ENCODE measurements around the gene SETD1B. TPM values are rescaled to one million over a fixed set of nuclear protein-coding genes. Genes with fewer than 3 reads are reported as not detected.

The SETD1B gene
- total and polyA plus RNA-seq, 2 of the 4 experiments (the other 2 are of a cell fraction), result 0.90 to 5.1 TPM

DNA sequence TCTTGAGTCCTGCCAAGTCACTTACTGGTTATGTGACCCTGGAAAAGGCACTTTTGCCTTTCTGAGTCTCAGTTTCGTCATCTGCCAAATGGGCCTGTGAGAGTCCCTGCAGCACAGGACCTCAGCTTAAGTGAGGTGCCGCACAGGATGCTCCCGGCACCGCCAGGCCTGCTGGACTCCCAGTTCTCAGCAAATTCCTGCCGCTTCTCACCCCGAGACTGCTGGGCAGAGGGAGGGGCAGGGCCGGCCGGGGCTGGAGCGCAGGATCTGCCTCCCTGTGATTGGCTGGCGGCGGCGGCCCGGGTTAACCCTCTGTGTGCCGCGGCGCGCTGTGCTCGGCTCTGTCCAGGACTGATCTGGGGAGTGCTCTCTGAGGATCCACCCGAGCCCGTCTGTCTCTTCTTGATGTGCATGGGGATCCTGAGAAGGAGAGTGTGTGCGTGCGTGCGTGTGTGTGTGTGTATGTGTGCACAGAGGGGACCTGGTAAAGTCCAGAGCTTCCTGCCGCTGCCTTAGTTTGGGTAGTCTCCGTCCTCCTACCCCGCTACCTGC is 8.6 kb downstream of the SETD1B start:
- Histone ChIP-seq H3K4me2 (ENCODE audit: low read depth, low read length) (peak overlapping the region; percentile 89), H3K9me3 (ENCODE audit: control insufficient read depth, insufficient read depth, low read length) (no peaks in the 10 kb centered on the region), H2BK5ac (ENCODE audit: low read depth, low read length, poor library complexity, severe bottlenecking) (no peak overlapping the region), H3K4me3 (ENCODE audit: insufficient read depth, low read depth, low read length) (peak overlapping the region; percentile 50), H4K5ac (ENCODE audit: low read depth, low read length) (no peak overlapping the region), H4K8ac (ENCODE audit: low read depth in 2 of 2, low read length in 2 of 2) (peak overlapping the region in 1 of 2 experiments; percentile 22; a peak in 1 of 4 replicates), H3K36me3 (ENCODE audit: control insufficient read depth, insufficient read depth, low read length) (peaks cover 66% of the 10 kb centered on the region), H3K9ac (ENCODE audit: low read depth, low read length) (peak overlapping the region; percentile 53), H2AK9ac (replicated peaks; ENCODE audit: low read depth, low read length, poor library complexity) (peak overlapping the region; percentile 53), H4K91ac (ENCODE audit: insufficient read depth, low read depth, low read length) (0 out of 2 replicates have a peak overlapping the region, but pooled peaks have one; percentile 13), H4K20me1 (ENCODE audit: insufficient read depth, low read length) (peaks cover 50% of the 10 kb centered on the region), H3K56ac (ENCODE audit: extremely low read depth, insufficient read depth, low read length) (no peak overlapping the region; the same call in 1 of the 2 replicates), H2BK120ac (ENCODE audit: low read depth, low read length) (no peak overlapping the region), H2AFZ (replicated peaks; ENCODE audit: low read length, poor library complexity) (peak overlapping the region; percentile 73), H3K4ac (ENCODE audit: low read depth, low read length) (peak overlapping the region; percentile 61; the same call in 1 of the 2 replicates), H3K27me3 (ENCODE audit: control insufficient read depth, insufficient read depth, low read length) (no peaks in the 10 kb centered on the region), H3K4me1 (ENCODE audit: control insufficient read depth, insufficient read depth, low read length) (peaks cover 18% of the 10 kb centered on the region), H2AK5ac (ENCODE audit: low read depth, low read length) (peak overlapping the region; percentile 52; the same call in 1 of the 2 replicates), H2BK20ac (ENCODE audit: low read depth, low read length) (no peak overlapping the region), H2BK15ac (ENCODE audit: low read depth, low read length) (no peak overlapping the region), H3K23ac (ENCODE audit: low read depth, low read length) (peak overlapping the region; percentile 77; the same call in 1 of the 2 replicates), H3K9me1 (ENCODE audit: insufficient read depth, low read length) (no peaks in the 10 kb centered on the region), H3K79me1 (ENCODE audit: low read depth in 1 of 2, low read length in 2 of 2) (peaks cover 37 to 74% of the 10 kb centered on the region in 2 experiments), H3K14ac (replicated peaks; ENCODE audit: low read depth, low read length) (peak overlapping the region; percentile 55), H3K18ac (ENCODE audit: low read depth, low read length) (no peak overlapping the region), H3K27ac (ENCODE audit: insufficient read depth, low read length) (peak overlapping the region; percentile 24; the same call in 1 of the 2 replicates)
- ATAC-seq (ENCODE audit: low read depth), result peak; percentile 92
- BruUV-seq (replicated peaks), result no TSS peak
- ChIA-PET POLR2A (ENCODE audit: unreplicated experiment) (interaction anchor here (0.7 to 2.4 kb wide), 3 partner anchors 9 to 18 kb away, joined by 4 to 10 read pairs (median 5); partner anchors contain the start of genes RHOF and SETD1B), CTCF (interaction anchor here (0.7 to 4.1 kb wide), 8 partner anchors 8 to 100 kb away, joined by 3 to 49 read pairs (median 4); partner anchors contain the start of genes RHOF and TMEM120B)
- intact Hi-C loops (cut with micrococcal nuclease), result loop anchor here (1.0 kb wide), 3 partner anchors 17 to 76 kb away; partner anchors contain the start of gene PSMD9
- DNase-seq, result peak; percentile 64
- dilution Hi-C loops (cut with HindIII; ENCODE audit: low sequenced_read_pairs, unreplicated experiment), result no loop called here
- TF ChIP-seq RCOR1 (IDR thresholded peaks at IDR 0.05; ENCODE audit: insufficient replicate concordance, low read length) (peak; percentile 98), CHD1 (IDR thresholded peaks at IDR 0.05; ENCODE audit: low read depth, low read length) (no peak), POLR2A (IDR thresholded peaks at IDR 0.05; ENCODE audit: low read depth, low read length) (no peak), MXI1 (IDR thresholded peaks at IDR 0.05; ENCODE audit: borderline replicate concordance, low read depth, low read length) (no peak), ELK1 (IDR thresholded peaks at IDR 0.05; ENCODE audit: borderline replicate concordance, low read depth, low read length) (no peak), MAZ (IDR thresholded peaks at IDR 0.05; ENCODE audit: borderline replicate concordance, low read depth, low read length) (peak; percentile 53; the same call in 1 of the 2 replicates)
- in situ Hi-C loops (cut with MboI; ENCODE audit: low sequenced_read_pairs), result no loop called here
- 4% methylated on average over 4 of the region's 26 CpGs; no CpG with 5 or more reads in 1 of the 2 experiments for WGBS, 2 experiments (ENCODE audit: extremely low coverage in 2 of 2, insufficient read length in 1 of 2)

All from IMR-90 (cell line).